ENCODE data around the gene OGDH. TPM values are rescaled to one million over a fixed set of nuclear protein-coding genes. Genes with fewer than 3 reads are reported as not detected.

The OGDH gene
- total RNA-seq, 6 experiments from 2014 or later: 77.8 to 88.2 (median 80.2) TPM

DNA sequence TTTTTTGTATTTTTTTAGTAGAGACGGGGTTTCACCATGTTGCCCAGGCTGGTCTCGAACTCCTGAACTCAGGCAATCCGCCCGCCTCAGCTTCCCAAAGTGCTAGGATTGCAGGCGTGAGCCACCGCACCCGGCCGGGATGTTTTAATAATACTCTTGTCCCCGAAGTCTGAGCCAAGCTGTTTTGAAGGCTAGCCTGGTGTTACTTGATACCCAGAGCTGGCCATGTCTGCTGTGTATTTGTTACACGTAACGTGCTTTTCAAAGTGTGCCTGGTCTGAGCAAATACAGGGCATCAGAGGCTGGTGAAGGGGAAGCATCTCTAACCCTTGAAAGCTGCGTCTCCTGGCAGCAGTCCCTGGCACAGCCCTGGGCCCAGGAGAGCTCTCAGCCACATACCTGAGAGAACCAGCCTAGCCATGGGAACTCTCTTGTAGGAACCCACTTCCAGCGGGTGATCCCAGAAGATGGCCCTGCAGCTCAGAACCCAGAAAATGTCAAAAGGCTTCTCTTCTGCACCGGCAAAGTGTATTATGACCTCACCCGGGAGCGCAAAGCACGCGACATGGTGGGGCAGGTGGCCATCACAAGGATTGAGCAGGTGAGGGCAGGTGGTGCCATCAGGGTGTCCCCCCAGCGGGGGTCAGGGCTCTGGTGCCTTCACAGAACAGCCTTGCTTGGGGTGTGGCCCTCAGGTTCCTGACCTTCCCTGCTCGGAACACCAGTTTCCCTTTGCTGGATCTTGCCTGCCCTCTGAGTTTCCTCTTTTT is 100.5 kb downstream of the OGDH start:
- Mint-ChIP-seq H3K27me3 (ENCODE audit: insufficient read depth) (peaks cover under 1% of the 10 kb centered on the region), H3K4me1 (ENCODE audit: low read depth) (peaks cover 3% of the 10 kb centered on the region), H3K36me3 (ENCODE audit: low read depth) (peaks cover 22% of the 10 kb centered on the region), H3K27ac (no peak overlapping the region), H3K4me3 (no peak overlapping the region), H3K9me3 (no peaks in the 10 kb centered on the region)
- no peak for DNase-seq
- TF ChIP-seq, protein P1, sequence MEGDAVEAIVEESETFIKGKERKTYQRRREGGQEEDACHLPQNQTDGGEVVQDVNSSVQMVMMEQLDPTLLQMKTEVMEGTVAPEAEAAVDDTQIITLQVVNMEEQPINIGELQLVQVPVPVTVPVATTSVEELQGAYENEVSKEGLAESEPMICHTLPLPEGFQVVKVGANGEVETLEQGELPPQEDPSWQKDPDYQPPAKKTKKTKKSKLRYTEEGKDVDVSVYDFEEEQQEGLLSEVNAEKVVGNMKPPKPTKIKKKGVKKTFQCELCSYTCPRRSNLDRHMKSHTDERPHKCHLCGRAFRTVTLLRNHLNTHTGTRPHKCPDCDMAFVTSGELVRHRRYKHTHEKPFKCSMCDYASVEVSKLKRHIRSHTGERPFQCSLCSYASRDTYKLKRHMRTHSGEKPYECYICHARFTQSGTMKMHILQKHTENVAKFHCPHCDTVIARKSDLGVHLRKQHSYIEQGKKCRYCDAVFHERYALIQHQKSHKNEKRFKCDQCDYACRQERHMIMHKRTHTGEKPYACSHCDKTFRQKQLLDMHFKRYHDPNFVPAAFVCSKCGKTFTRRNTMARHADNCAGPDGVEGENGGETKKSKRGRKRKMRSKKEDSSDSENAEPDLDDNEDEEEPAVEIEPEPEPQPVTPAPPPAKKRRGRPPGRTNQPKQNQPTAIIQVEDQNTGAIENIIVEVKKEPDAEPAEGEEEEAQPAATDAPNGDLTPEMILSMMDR (IDR thresholded peaks at IDR 0.05): no peak

DNA sequence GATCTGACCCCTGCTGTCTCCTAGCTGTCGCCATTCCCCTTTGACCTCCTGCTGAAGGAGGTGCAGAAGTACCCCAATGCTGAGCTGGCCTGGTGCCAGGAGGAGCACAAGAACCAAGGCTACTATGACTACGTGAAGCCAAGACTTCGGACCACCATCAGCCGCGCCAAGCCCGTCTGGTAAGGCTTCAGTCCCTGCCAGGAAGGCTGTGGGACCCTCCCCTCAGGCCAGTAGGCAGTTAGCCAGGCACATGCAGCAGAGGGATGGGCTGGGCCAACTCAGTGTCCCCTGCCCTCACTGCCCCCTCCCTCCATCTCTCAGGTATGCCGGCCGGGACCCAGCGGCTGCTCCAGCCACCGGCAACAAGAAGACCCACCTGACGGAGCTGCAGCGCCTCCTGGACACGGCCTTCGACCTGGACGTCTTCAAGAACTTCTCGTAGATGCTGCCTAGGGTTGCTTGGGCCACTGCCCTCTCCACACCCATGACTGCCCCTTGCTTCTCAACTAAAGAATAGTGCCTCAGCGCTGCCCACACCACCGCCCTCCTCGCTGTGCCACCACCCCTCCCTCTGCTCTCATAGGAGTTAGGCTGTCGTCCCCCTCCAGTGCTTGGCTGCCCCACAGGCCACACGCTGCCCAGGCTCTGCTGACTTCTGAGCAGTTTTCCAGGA is 101.3 kb downstream of the OGDH start:
- DNase-seq: no peak
- TF ChIP-seq, protein P1 (IDR thresholded peaks at IDR 0.05): no peak
- peaks cover 6% of the 10 kb centered on the region for H3K4me1 Mint-ChIP-seq (ENCODE audit: low read depth)
- H3K27me3 Mint-ChIP-seq (ENCODE audit: insufficient read depth): peaks cover 4% of the 10 kb centered on the region
- H3K36me3 Mint-ChIP-seq (ENCODE audit: low read depth): peaks cover 20% of the 10 kb centered on the region
- no peak overlapping the region for H3K4me3 Mint-ChIP-seq
- no peak overlapping the region for H3K27ac Mint-ChIP-seq
- no peaks in the 10 kb centered on the region for H3K9me3 Mint-ChIP-seq

DNA sequence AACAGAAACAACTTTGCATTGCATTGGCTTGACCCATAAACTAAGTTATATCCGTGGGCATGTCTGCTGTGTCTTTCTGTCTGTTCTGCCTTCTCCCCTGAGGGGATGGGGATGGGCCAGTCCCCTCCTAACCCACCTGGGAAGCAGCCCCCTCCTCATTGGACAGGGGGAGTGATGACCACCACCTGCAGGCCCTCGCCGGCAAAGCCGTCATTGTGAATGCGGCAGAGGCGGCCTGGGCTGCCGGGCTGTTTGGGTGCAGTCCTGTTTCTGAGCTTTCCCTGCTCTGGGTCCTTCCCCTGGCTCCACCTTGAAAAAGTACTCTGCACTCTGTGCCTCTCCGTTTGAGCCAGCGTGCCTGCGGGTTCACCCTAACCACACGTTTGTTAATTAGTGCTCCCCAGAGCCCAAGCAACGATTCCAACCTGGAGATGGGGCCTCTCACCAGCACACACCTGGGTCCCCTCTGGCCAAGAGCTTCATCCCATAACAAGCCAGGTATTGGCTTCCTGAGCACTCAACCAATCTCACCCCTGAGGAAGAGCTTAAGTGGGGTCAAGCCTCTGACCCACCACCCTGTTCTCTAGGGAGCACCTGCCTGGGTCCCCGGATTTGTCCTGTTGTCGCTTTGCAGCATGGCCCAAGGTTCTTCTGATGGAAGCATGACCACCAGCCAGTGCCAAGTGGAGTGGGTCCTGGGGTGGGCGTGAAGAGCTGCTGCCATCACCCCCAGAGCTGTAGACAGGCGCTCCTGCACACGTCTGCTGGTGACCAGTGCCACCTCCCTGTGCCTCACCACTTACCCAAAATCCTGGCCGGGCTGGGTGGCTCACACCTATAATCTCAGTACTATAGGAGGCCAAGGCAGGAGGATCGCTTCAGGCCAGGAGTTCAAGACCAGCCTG is 102.8 kb downstream of the OGDH start:
- peaks cover 14% of the 10 kb centered on the region for H3K4me1 Mint-ChIP-seq (ENCODE audit: low read depth)
- no peak for DNase-seq
- no peak overlapping the region for H3K4me3 Mint-ChIP-seq
- H3K27ac Mint-ChIP-seq: no peak overlapping the region
- H3K27me3 Mint-ChIP-seq (ENCODE audit: insufficient read depth): peaks cover 4% of the 10 kb centered on the region
- H3K9me3 Mint-ChIP-seq: no peaks in the 10 kb centered on the region
- H3K36me3 Mint-ChIP-seq (ENCODE audit: low read depth): peaks cover 20% of the 10 kb centered on the region
- TF ChIP-seq, protein P1 (IDR thresholded peaks at IDR 0.05): no peak

DNA sequence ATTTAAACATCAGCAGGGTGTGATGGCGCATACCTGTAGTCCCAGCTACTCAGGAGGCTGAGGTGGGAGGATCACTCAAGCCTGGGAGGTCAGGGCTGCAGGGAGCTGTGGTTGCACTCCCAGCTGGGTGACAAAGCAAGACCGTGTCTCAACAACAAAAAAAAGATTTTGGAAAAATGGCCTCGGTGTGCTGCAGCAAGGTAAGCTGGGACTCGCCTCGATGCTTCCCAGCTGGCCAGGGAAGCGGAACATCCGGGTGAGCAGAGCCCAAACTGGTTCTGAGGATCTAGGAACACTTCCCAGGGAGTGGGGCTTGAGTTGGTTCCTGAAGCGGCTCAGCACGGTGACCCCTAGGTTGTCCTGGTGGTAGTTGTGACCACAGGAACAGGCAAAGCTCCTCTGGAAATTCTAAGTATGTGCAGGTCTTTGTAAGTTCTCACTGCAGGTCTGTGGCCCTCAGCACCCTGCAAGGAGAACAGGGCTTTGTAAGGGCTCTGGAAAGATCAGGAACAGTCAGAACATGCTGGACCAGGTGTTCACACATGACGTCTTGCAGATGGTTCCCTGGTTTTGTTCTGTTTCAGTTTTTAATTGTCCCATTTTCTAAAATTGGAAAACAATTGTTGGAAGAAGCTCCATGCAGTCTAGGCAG is 103.6 kb downstream of the OGDH start:
- H3K4me3 Mint-ChIP-seq: no peak overlapping the region
- H3K9me3 Mint-ChIP-seq: no peaks in the 10 kb centered on the region
- peaks cover 15% of the 10 kb centered on the region for H3K4me1 Mint-ChIP-seq (ENCODE audit: low read depth)
- TF ChIP-seq, protein P1 (IDR thresholded peaks at IDR 0.05): no peak
- peaks cover 20% of the 10 kb centered on the region for H3K36me3 Mint-ChIP-seq (ENCODE audit: low read depth)
- H3K27ac Mint-ChIP-seq: no peak overlapping the region
- peaks cover 4% of the 10 kb centered on the region for H3K27me3 Mint-ChIP-seq (ENCODE audit: insufficient read depth)
- no peak for DNase-seq

DNA sequence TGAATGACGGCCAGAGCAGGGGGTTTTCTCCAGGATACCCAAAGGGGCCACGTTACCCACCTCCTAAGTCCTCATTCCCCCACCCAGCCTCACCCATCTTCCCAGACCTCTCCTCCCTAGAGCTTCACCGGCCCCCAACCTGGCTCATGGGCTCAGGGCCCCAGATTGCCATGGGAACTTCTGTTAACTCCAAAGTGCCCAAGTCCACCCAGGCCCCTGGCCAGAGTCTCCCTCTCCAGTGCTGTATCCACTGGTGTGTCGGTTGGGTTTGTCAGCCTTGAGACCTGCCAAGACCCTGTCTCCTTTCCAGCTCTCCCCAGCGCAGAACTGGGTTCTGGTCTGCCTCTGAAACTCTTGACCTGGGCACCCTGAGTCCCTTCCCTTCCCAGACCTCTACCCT is 105.1 kb downstream of the OGDH start:
- H3K9me3 Mint-ChIP-seq: no peaks in the 10 kb centered on the region
- H3K36me3 Mint-ChIP-seq (ENCODE audit: low read depth): peaks cover 13% of the 10 kb centered on the region; the same call in 1 of the 2 replicates
- no peak overlapping the region for H3K27ac Mint-ChIP-seq
- no peak for DNase-seq
- no peak overlapping the region for H3K4me3 Mint-ChIP-seq
- peaks cover 4% of the 10 kb centered on the region; the same call in 1 of the 2 replicates for H3K27me3 Mint-ChIP-seq (ENCODE audit: insufficient read depth)
- peaks cover 15% of the 10 kb centered on the region for H3K4me1 Mint-ChIP-seq (ENCODE audit: low read depth)
- TF ChIP-seq, protein P1 (IDR thresholded peaks at IDR 0.05): no peak
